Lung (tissue), 12 donors: ENCODE measurements around the gene RANBP1. TPM values are rescaled to one million over a fixed set of nuclear protein-coding genes. Genes with fewer than 3 reads are reported as not detected.

ENCODE experiments used
- ATAC-seq: fragments of 200-7000 bp; cut with Tn5 transposase; one replicate; pipeline ENCODE4 v1.9.1; 2020; ENCODE audit warnings: moderate number of reproducible peaks; ENCODE audit not compliant: insufficient read depth, low FRiP score
- DNase-seq, 3 donors: peaks; one replicate each; pipeline ENCODE4 v3.0.0-alpha.2; 2013 to 2017
- H3K27ac ChIP-seq, 2 donors: one replicate each; pipeline ENCODE4 v1.5.1; 2013; ENCODE audit warnings: mild to moderate bottlenecking in 2 of 2, moderate library complexity in 2 of 2, control low read depth in 1 of 2, inconsistent platforms in 1 of 2, low read depth in 1 of 2, low read length in 1 of 2
- H3K27me3 ChIP-seq, 3 donors: one replicate each; pipeline ENCODE4 v1.5.1; 2013; ENCODE audit warnings: low read length in 2 of 3; ENCODE audit not compliant: control insufficient read depth in 3 of 3, insufficient read depth in 3 of 3
- H3K36me3 ChIP-seq, 4 donors: one replicate each; pipeline ENCODE4 v1.5.1; 2013; ENCODE audit warnings: low read length in 4 of 4, mild to moderate bottlenecking in 1 of 4, moderate library complexity in 1 of 4; ENCODE audit not compliant: control insufficient read depth in 4 of 4, insufficient read depth in 4 of 4
- H3K4me1 ChIP-seq, 5 donors: one replicate each; pipeline ENCODE4 v1.5.1; 2013; ENCODE audit warnings: low read length in 5 of 5, mild to moderate bottlenecking in 2 of 5, moderate library complexity in 1 of 5; ENCODE audit not compliant: control insufficient read depth in 5 of 5, insufficient read depth in 5 of 5
- H3K4me3 ChIP-seq: one replicate; pipeline ENCODE4 v1.5.1; 2013; ENCODE audit warnings: mild to moderate bottlenecking, control low read depth, moderate library complexity
- H3K9ac ChIP-seq, 2 donors: one replicate each; pipeline ENCODE4 v1.5.1; 2013; ENCODE audit warnings: low read length in 2 of 2, control low read depth in 1 of 2; ENCODE audit not compliant: insufficient read depth in 1 of 2
- H3K9me3 ChIP-seq, 4 donors: one replicate each; pipeline ENCODE4 v1.5.1; 2013; ENCODE audit warnings: low read length in 3 of 4, mild to moderate bottlenecking in 1 of 4, moderate library complexity in 1 of 4; ENCODE audit not compliant: control insufficient read depth in 4 of 4, insufficient read depth in 3 of 4
- WGBS, 2 donors: extraction: QIAGEN DNeasy Blood & Tissue Kit; methylation state at CpG; one replicate each; pipeline ENCODE4 v1.1.7; 2013; 5-methylcytosine and 5-hydroxymethylcytosine counted together
- polyA plus RNA-seq, 2 donors: library from polyadenylated mRNA; stranded (reverse); fragments of 200-250 nt; gene quantifications; one replicate each; pipeline ENCODE4 v1.2.1, GENCODE V29; 2013
- total RNA-seq, 2 donors: library from RNA; depleted of rRNA in 1 of 2; stranded (reverse); fragments of >200 nt in 1 of 2; gene quantifications; one replicate each; pipeline ENCODE4 v1.2.1, GENCODE V29; 2014 to 2021
- TF ChIP-seq, protein P1 (sequence below): IDR thresholded peaks from 2 replicates; pipeline ENCODE4 v1.5.1; 2012; ENCODE audit warnings: mild to moderate bottlenecking; ENCODE audit errors: control extremely low read depth, extremely low read depth
- donor health status: control.
- donor health status: control.
- donor health status: Bipolar disorder and iron deficiency.
- donor health status: healthy.
- donor health status: DM: yes; HTN: yes; CAD: no.

RANBP1 gene
- total and polyA plus RNA-seq, 4 donors = 72.9 to 119 (median 83.2) TPM

DNA sequence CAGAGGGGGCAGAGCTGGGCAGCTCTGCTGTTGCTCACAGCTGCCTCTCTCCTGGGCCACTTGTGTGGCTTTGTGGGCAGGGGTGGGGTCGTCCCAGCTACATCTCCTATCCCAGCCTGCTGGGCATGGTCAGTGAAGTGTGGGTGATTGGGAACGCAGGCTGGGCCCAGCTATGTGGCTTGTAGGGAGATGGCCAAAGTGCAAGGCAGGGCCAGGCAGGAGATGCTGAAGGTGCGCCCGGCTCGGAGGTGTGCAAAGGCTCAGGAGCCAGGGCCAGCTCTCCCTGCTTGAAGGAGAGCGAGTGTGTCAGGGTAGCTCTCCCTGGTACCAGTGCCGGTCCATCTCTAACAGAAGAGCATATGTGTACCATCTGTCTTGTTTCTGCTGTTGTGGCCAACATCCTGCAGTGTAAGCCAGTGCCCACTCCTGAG lies 8.4 kb upstream of the RANBP1 start:
- Histone ChIP-seq H3K4me1 (no peaks in the 10 kb centered on the region), H3K9me3 (no peaks in the 10 kb centered on the region), H3K9ac (no peak overlapping the region), H3K36me3 (peaks cover 7 to 73% (median 34%) of the 10 kb centered on the region in 4 donors), H3K27ac (no peak overlapping the region), H3K27me3 (no peaks in the 10 kb centered on the region), H3K4me3 (no peak overlapping the region)
- ATAC-seq = no peak
- 94 to 100% methylated on average over 7 of the region's 7 CpGs for whole genome bisulfite sequencing, 2 donors
- DNase-seq = no peak
- TF ChIP-seq, protein P1, sequence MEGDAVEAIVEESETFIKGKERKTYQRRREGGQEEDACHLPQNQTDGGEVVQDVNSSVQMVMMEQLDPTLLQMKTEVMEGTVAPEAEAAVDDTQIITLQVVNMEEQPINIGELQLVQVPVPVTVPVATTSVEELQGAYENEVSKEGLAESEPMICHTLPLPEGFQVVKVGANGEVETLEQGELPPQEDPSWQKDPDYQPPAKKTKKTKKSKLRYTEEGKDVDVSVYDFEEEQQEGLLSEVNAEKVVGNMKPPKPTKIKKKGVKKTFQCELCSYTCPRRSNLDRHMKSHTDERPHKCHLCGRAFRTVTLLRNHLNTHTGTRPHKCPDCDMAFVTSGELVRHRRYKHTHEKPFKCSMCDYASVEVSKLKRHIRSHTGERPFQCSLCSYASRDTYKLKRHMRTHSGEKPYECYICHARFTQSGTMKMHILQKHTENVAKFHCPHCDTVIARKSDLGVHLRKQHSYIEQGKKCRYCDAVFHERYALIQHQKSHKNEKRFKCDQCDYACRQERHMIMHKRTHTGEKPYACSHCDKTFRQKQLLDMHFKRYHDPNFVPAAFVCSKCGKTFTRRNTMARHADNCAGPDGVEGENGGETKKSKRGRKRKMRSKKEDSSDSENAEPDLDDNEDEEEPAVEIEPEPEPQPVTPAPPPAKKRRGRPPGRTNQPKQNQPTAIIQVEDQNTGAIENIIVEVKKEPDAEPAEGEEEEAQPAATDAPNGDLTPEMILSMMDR = no peak

DNA sequence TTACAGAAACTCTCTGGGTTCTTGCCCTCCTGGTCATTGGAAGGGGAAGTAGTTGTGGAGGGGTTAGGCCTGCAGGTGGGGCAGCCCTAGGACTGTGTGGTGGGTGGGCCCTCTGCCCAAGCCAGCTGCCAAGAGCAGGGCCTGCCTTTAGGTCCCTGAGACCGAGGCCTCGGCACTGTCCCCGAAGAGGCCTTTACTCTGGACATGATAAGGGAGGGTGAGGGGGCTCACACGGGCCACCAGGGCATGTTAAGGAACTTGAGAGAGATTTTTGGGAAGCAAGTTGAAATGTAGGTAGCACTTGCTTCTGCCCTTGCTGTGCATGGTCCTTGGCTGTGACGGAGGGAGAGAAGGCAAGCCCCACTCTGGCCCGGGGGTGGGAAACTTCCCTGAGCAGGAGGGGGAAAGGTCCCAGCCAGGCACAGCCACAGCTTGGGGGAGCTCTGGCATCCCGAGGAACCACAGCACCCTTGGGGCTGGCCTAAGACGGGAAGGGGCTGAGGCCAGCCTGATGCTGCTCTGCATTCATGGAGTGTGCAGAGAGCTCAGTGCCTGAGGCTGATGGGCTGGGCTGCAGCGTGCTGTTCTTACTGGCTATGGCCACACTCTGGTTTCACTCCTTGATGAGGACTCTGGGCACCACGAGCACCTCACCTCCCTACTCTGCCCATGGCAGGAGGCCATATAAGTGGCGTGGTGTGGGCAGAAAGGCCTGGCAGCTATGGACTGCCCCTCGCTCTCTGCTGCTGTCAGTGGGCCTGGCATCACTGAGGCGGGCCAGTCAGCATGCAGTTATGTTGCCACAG lies 7.8 kb upstream of the RANBP1 start:
- 85 to 93% methylated on average over 13 of the region's 13 CpGs for WGBS, 2 donors
- H3K9me3 ChIP-seq = no peaks in the 10 kb centered on the region
- H3K36me3 ChIP-seq = peaks cover 7 to 80% (median 34%) of the 10 kb centered on the region in 4 donors
- H3K9ac ChIP-seq = no peak overlapping the region
- no peaks in the 10 kb centered on the region for H3K4me1 ChIP-seq
- TF ChIP-seq, protein P1 = no peak
- no peaks in the 10 kb centered on the region for H3K27me3 ChIP-seq
- H3K4me3 ChIP-seq = no peak overlapping the region
- H3K27ac ChIP-seq = no peak overlapping the region
- ATAC-seq (no peak), DNase-seq (no peak)

DNA sequence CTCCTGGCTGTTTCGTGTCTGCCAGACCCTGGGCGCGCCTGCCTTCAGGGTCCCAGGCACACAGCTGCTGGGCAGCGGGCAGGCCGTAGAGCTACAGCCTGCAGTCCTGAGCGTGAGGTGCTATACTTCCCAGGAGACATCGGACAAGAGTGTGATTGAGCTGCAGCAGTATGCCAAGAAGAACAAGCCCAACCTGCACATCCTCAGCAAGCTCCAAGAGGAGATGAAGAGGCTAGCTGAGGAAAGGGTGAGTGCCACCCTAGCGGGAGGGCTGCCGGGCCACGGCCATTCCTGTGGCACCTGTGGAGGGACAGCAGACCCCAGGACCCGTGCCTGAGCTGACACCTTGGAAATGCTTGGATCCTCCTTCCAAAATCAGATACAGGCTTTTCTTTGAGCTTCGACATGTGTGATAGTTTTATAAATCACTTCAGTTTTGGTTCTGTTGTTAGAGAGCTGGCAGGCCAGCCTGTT lies 7.1 kb upstream of the RANBP1 start:
- H3K27me3 ChIP-seq = no peaks in the 10 kb centered on the region
- H3K9me3 ChIP-seq = no peaks in the 10 kb centered on the region
- no peak overlapping the region for H3K9ac ChIP-seq
- H3K36me3 ChIP-seq = peaks cover 7 to 86% (median 32%) of the 10 kb centered on the region in 4 donors
- no peak overlapping the region for H3K27ac ChIP-seq
- no peak overlapping the region for H3K4me3 ChIP-seq
- TF ChIP-seq, protein P1 = no peak
- DNase-seq (no peak), ATAC-seq (no peak)
- WGBS, 2 donors = 90 to 97% methylated on average over 12 of the region's 12 CpGs
- no peaks in the 10 kb centered on the region for H3K4me1 ChIP-seq
